Fibroblast of skin of right quadriceps (primary cell): ENCODE results near the gene HDLBP.

ENCODE experiments used
- DNase-seq: peaks from one replicate; pipeline ENCODE4 v3.0.0-alpha.2; 2013

Gene HDLBP, protein sequence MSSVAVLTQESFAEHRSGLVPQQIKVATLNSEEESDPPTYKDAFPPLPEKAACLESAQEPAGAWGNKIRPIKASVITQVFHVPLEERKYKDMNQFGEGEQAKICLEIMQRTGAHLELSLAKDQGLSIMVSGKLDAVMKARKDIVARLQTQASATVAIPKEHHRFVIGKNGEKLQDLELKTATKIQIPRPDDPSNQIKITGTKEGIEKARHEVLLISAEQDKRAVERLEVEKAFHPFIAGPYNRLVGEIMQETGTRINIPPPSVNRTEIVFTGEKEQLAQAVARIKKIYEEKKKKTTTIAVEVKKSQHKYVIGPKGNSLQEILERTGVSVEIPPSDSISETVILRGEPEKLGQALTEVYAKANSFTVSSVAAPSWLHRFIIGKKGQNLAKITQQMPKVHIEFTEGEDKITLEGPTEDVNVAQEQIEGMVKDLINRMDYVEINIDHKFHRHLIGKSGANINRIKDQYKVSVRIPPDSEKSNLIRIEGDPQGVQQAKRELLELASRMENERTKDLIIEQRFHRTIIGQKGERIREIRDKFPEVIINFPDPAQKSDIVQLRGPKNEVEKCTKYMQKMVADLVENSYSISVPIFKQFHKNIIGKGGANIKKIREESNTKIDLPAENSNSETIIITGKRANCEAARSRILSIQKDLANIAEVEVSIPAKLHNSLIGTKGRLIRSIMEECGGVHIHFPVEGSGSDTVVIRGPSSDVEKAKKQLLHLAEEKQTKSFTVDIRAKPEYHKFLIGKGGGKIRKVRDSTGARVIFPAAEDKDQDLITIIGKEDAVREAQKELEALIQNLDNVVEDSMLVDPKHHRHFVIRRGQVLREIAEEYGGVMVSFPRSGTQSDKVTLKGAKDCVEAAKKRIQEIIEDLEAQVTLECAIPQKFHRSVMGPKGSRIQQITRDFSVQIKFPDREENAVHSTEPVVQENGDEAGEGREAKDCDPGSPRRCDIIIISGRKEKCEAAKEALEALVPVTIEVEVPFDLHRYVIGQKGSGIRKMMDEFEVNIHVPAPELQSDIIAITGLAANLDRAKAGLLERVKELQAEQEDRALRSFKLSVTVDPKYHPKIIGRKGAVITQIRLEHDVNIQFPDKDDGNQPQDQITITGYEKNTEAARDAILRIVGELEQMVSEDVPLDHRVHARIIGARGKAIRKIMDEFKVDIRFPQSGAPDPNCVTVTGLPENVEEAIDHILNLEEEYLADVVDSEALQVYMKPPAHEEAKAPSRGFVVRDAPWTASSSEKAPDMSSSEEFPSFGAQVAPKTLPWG (N-terminal part only)

DNA sequence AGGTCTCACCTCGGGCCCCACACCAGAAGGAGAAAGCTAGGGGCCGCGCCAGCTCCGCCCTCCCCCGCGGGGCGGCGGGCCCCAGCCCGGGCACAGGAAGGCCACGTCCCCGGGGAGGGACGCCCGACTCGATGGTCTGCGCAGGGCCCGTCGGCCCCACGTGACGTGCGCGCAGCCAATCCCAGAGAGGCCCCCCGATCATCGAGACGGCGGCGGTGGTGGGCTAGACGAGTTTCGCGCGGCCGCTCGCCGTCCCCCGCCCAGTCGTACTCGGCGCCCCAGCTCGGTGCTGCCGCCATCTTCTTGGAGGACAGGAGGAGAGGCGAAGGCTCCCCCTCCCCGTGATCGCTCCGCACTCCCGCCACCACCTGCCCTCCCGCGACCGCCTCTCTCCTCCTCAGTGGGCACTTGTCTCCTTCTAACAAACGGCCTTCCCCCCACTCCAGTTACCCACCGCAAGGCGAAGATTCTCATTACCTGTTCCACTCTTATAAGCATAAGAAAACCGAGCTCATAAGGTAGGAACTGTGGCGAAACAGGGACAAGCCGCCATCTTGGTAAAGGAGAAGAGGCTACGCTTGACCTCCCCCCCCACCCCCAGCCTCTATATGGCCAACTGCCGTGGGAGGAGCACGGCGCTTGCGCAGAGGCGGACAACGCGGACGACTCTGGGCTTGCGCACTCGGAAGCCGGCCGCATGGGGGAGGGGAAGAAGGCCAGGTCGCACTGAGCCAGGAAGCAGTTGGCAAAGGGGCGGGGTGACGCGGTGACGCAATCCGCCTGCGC lies at the start of gene HDLBP:
Gene HDLBP, minus strand, starts transcription at position 580 of the 786 bp plus-strand sequence. CDS start 48,803 bp downstream, outside the sequence.
- DNase-seq = peak; percentile 99

DNA sequence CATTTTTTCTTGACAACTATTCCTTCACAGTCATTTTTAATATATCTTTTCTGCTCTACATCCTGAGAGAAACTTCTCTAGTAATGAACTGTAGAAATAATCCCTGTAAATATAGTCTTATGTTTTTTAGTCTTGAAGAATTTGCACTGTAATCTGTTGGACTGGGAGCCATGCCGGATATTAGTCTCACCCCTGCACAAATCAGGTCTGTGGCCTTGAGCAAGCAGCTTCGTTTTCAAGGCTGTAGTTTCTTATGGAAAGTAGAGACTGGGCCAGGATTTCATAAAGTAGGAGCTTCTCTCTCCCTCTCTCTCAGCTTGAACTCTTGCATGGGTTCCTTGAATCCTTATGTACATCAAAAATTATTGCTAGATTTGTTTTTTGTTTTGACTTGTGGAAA lies 49.3 kb upstream of the HDLBP start:
- no peak for DNase-seq

DNA sequence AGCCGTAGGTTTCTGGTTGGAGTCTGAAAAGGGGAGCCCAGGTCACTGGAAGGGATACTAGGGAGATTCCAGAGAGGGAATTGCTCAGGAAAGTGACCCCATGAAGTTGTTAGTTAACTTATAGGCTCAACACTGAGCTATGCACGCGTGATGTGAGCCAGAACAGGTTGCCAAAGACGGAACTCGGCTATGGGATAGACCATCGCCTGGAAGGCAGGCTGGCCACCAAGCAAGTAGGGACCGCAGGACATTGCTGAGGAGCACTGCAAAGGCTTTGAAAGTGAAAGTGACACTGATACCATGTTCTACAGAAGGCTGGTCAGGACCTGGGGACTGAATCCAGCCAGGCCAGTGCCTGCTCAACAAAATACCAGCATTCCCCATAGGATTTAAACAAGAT lies 48.0 kb upstream of the HDLBP start:
- no peak for DNase-seq

- DNase-seq = no peak
These were observed 44.1 kb upstream of the HDLBP start for GRCh38 chr2:241359481-241360045.

DNA sequence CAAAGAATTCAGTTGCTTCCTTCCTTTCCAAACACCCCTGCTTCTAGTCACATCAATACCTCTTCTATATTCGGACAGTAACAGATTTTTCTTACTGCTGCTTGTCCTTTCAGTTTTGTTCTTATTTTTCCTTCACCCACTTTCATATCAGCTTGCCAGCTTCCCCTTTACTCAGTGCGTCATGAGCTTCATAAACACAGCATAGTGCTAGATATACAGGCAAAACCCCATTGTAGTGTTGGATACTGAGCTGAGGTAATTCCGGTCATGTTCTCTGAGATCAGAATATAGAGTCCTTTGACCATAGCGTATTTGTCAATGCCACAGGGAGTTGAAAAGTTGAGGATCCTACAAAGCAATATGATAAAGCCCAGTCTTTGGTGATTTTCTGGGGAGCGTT lies 43.0 kb upstream of the HDLBP start:
- DNase-seq = no peak

DNA sequence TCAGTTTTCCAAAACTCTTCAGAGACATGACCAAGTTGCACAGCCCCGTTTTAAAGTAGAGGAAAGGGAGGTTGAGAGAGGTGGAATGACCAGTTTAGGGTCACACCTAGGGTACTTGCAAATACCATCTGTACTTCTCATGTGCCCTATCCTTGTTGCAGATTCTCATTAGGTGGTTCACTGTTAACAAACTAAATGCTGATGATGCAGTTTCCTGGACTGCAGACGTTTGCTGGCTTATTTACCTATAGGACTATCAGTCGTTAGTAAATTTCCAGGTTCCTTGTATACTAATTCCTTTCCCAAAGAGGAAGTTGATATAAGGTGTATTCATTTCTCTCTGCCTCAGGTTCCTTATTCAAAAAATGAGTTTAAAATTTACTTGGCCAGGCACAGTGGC lies 42.1 kb upstream of the HDLBP start:
- no peak for DNase-seq

DNA sequence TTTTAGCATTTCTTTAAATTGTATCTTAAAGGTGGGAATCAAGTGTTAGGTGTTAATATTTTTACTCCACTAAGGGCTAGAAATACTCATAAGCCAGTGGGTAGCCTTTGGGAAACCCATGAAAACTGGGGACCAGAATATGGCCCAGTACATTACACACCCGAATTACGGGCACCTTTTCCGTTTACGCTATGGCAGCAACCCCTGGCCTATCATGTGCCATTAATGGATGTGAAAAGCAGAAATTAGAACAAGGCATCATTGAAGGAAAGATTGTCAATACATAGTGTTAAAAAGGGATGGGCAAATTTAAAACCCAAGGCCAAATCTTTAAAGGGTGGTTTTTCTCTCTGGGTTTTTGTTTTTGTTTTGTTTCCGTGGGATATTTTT lies 41.4 kb upstream of the HDLBP start:
- no peak for DNase-seq

- peak; percentile 98 for DNase-seq
These were observed 40.8 kb upstream of the HDLBP start, which contains the start of gene FARP2 for GRCh38 chr2:241355983-241356870. FARP2 (plus strand) TSS chr2:241356285; CDS start chr2:241373108, 16,823 bp downstream.

DNA sequence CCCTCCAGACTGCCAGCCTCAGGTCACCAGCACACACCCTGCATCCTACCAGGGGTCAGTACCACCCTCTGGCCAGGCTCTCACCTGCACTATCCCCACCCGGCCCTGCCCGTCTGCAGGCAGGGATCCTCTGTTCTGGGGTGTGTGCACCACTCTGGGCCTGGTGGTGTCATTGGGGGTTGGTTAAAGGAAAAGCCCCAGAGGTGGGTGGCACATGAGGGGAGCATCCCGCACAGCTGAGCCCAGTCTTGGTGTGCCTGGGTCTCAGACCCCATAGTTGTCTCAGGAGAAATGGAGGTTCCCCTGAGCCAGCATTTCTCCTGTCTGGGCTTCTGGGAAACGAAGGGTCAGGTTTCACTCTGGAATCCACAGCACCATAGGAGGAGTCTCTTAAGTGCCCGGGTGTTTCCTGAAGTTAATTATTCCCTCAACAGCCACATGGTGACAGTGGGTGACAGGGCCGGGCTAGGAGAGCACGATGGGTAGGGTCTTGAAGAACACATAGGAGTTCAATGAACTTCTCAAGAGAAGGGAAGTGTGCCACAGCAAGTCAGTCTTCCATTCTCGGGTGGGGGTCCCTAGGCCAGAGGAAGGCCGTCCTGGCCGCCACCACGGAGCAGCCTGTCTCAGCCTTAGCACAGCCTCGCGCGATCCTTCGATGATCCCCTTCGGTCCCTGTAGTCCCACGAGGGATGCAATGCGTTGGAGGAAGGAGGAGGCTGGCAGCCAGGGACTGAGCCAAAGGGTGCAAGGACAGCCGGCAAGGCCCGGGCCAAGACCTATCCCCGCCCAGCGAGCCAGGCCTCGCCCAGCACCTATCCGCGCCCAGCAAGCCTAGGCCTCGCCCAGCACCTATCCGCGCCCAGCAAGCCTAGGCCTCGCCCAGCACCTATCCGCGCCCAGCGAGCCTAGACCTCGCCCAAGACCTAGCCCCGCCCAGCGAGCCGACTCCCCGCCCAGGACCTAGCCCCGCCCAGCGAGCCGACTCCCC lies 39.5 kb upstream of the HDLBP start:
- peak; percentile 63 for DNase-seq

- no peak for DNase-seq
These were observed 36.8 kb upstream of the HDLBP start for GRCh38 chr2:241352227-241352626.

GRCh38 chr2:241351640-241352031 lies 36.2 kb upstream of the HDLBP start:
- no peak for DNase-seq

DNA sequence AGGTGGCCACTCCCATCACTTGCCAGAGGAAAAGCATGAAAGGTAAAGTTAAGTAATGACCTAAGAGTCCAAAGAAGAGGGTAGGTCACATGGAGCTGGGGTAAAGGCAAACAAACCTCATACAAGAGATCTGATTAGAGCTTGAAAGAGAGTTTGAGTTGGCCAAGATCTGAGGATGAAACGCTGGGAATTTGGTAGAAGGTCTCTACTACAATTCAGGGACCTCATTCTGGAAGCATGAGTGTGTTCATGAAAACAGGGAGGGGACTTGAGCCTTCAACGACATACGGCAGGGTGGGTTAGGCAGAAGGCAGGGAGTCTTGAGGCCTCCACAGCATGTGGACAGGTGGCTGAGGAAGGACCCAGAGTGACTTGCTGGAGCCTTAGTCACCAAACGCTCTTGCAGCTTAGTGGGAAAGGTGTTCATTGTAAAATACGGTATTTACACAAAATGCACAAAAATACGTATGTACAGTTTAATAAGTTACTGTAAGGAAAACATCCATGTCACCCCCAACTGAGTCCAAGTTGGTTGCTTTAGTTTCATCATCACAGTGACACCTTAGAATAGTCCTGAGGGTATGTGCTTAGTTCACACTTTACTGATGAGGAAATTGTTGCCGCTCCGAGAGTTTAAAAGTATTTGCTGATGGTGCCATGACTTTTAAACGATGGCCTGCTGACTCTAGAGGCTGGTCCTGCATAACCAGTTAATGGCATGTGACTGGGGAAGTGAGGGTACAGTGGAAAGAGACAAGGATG lies 35.6 kb upstream of the HDLBP start:
- DNase-seq = no peak

GRCh38 chr2:241350530-241350877 lies 35.0 kb upstream of the HDLBP start:
- no peak for DNase-seq

- DNase-seq = no peak
These were observed 34.5 kb upstream of the HDLBP start for GRCh38 chr2:241349941-241350340.

- peak; percentile 43 for DNase-seq
These were observed 29.6 kb upstream of the HDLBP start for GRCh38 chr2:241344925-241345651.

DNA sequence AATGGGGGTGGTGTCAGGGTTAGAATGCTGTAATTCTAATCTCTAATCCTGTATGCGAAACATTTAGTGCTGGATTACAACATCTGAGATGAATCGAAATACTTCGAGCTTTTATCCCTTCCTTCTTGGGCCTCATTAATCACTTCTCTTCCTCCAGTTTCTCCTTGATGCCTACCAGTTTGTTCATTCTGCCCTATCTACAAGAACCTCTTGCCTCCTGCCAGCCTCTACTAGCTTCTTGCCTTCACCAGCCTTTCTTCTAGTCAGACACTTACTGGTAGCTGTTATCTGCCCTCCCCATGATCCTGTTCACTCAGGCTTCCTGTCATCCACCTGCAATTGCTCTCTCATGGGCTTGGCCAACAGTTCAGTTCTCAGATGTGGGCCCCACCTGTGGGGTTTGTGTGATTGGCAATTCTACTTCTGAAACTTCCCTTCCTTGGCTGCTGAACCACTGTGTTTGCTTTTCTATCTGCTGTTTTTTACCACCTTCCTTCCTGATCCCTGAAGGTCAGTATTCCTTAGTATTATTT lies 25.2 kb upstream of the HDLBP start:
- DNase-seq = no peak

DNA sequence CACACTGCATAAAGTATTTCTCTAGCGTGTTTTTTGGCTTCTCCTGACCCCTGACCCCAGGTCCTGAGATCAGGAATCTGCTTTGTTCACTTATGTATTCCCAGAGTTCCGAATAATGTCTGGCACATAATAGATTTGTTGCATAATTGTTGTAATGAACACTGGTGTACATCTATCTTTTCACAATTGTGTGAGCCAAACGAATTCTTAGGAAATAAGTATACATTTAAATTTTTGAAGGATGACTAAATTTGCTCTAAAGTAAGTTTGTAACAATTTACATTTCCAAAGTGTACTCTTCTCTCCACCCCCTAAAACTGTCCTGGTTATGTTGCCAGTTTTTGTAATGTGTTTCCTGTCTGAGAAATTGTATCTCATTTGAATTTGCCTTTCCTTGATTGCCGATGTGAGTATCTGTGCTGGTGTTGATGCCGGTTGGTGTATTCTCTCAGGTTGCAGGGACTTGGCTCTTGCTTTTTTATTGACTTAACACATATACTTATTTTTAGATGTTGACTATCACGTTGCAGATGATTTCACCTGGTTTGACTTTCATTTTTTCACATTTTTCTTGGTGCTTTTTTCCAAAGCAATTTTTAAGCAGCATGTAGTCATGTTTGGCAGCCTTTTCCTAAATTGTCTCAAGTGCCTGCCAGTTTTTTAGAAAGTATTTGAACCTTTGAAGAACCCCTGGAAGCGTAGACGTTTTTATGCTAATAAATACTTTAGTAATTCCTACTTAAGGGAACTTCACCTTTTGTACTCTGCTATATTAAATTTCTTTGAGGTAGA lies 24.6 kb upstream of the HDLBP start:
- DNase-seq = peak; percentile 18
